SKM-1 (cell line): ENCODE data around the gene SERPINB12.

Source experiments
- DNase-seq: peaks from one replicate; lab custom pipeline; 2025; ENCODE audit not compliant: unreplicated experiment; lab: John Stamatoyannopoulos, UW

The SERPINB12 gene

GRCh38 chr18:63550068-63550467, 7.9 kb downstream of the SERPINB12 start:
- no peak for DNase-seq

- DNase-seq, result no peak
Measured at GRCh38 chr18:63551769-63552168, 9.6 kb downstream of the SERPINB12 start.

GRCh38 chr18:63552581-63552980, 10.4 kb downstream of the SERPINB12 start:
- DNase-seq, result no peak

GRCh38 chr18:63553081-63553480, 10.9 kb downstream of the SERPINB12 start:
- peak; percentile 63 for DNase-seq

GRCh38 chr18:63559567-63560491, 17.7 kb downstream of the SERPINB12 start:
- no peak for DNase-seq

- DNase-seq, result no peak
Measured at GRCh38 chr18:63562284-63562683, 20.1 kb downstream of the SERPINB12 start.

GRCh38 chr18:63564021-63564420, 21.9 kb downstream of the SERPINB12 start:
- DNase-seq, result no peak

GRCh38 chr18:63564561-63564960, 22.4 kb downstream of the SERPINB12 start:
- DNase-seq, result no peak

GRCh38 chr18:63567276-63567675, 25.1 kb downstream of the SERPINB12 start:
- DNase-seq, result no peak

GRCh38 chr18:63567825-63568224, 25.7 kb downstream of the SERPINB12 start:
- DNase-seq, result no peak

- DNase-seq, result no peak
Measured at GRCh38 chr18:63570721-63571120, 28.6 kb downstream of the SERPINB12 start.

GRCh38 chr18:63575681-63576080, 33.5 kb downstream of the SERPINB12 start:
- no peak for DNase-seq

- peak; percentile 54 for DNase-seq
Measured at GRCh38 chr18:63578357-63578958, 36.3 kb downstream of the SERPINB12 start.

GRCh38 chr18:63579616-63580015, 37.4 kb downstream of the SERPINB12 start:
- DNase-seq, result no peak

GRCh38 chr18:63585988-63586387, 43.8 kb downstream of the SERPINB12 start:
- DNase-seq, result no peak

GRCh38 chr18:63586431-63586830, 44.3 kb downstream of the SERPINB12 start:
- DNase-seq, result no peak

- DNase-seq, result no peak
Measured at GRCh38 chr18:63586966-63587365, 44.8 kb downstream of the SERPINB12 start, which contains the start of gene SERPINB13. SERPINB13 (plus strand) TSS chr18:63587343; CDS start chr18:63588668, 1,325 bp downstream.

- peak; percentile 8 for DNase-seq
Measured at GRCh38 chr18:63588909-63589308, 46.7 kb downstream of the SERPINB12 start.

GRCh38 chr18:63590373-63590772, 48.2 kb downstream of the SERPINB12 start:
- DNase-seq, result peak; percentile 78

GRCh38 chr18:63590966-63591695, 49.0 kb downstream of the SERPINB12 start:
- DNase-seq, result no peak

GRCh38 chr18:63591725-63592124, 49.6 kb downstream of the SERPINB12 start:
- no peak for DNase-seq
